SK-N-SH (cell line): Measurements from ENCODE around the gene PRKN. TPM values are rescaled to one million over a fixed set of nuclear protein-coding genes. Genes with fewer than 3 reads are reported as not detected.

ENCODE experiments used
- CTCF ChIA-PET: fragments of 300-600, 350-600 bp; formaldehyde crosslinking; extraction: SDS; loops from one replicate; lab custom pipeline; 2021; lab: Yijun Ruan, JAX
- POLR2A ChIA-PET: fragments of 350-600 bp; sonication (Branson Sonifier 250); formaldehyde crosslinking; extraction: SDS; loops from one replicate; lab custom pipeline; 2020; ENCODE audit warnings: antibody characterized with exemption, inconsistent platforms; lab: Yijun Ruan, JAX
- DNase-seq: peaks from one replicate; pipeline ENCODE4 v3.0.0; 2012
- H2AFZ ChIP-seq: fragments of 200-600 bp; sonication (generic); 2 replicates; pipeline ENCODE4 v1.8.1; 2016; ENCODE audit warnings: antibody characterized with exemption, mild to moderate bottlenecking, low read depth
- H3F3A ChIP-seq: fragments of 200-600 bp; sonication (generic); replicated peaks from 2 replicates; pipeline ENCODE3; 2016; ENCODE audit warnings: antibody characterized with exemption, mild to moderate bottlenecking; ENCODE audit not compliant: insufficient read depth
- H3K27ac ChIP-seq, 2 experiments: fragments of 200-500 bp in 1 of 2; fragments of 200-600 bp in 1 of 2; sonication (Bioruptor generic) in 1 of 2; sonication (generic), shearing (Covaris generic) in 1 of 2; 2 replicates each; pipeline versions ENCODE4 v1.5.1 to v1.6.1; 2014 to 2016; ENCODE audit warnings: low read depth in 2 of 2, inconsistent platforms in 1 of 2, low read length in 1 of 2, mild to moderate bottlenecking in 1 of 2, mixed read lengths in 1 of 2
- H3K27me3 ChIP-seq: fragments of 200-600 bp; sonication (generic), shearing (Covaris generic); 2 replicates; pipeline ENCODE4 v1.6.1; 2016; ENCODE audit warnings: mixed run types; ENCODE audit not compliant: insufficient read depth
- H3K36me3 ChIP-seq, 2 experiments: fragments of 200-500 bp in 1 of 2; fragments of 200-600 bp in 1 of 2; sonication (Bioruptor generic) in 1 of 2; sonication (generic) in 1 of 2; replicated peaks in 1 of 2; 2 replicates each; pipeline versions ENCODE3 to v1.5.1; 2014 to 2016; ENCODE audit warnings: low read length in 1 of 2, mild to moderate bottlenecking in 1 of 2; ENCODE audit not compliant: insufficient read depth in 2 of 2, control insufficient read depth in 1 of 2
- H3K4me1 ChIP-seq, 2 experiments: fragments of 200-500 bp in 1 of 2; fragments of 200-600 bp in 1 of 2; sonication (Bioruptor generic) in 1 of 2; sonication (generic), shearing (Covaris generic) in 1 of 2; 2 replicates each; pipeline versions ENCODE4 v1.5.1 to v1.6.1; 2014 to 2016; ENCODE audit warnings: low read depth in 1 of 2, low read length in 1 of 2, mixed run types in 1 of 2; ENCODE audit not compliant: insufficient read depth in 2 of 2, control insufficient read depth in 1 of 2
- H3K4me2 ChIP-seq: fragments of 200-600 bp; sonication (generic), shearing (Covaris generic); 2 replicates; pipeline ENCODE4 v1.6.1; 2017; ENCODE audit warnings: mixed run types
- H3K4me3 ChIP-seq, 2 experiments: fragments of 200-500 bp in 1 of 2; fragments of 200-600 bp in 1 of 2; sonication (Bioruptor generic) in 1 of 2; sonication (generic), shearing (Covaris generic) in 1 of 2; 2 replicates each; pipeline versions ENCODE4 v1.5.1 to v1.8.1; 2014 to 2016; ENCODE audit warnings: low read depth in 2 of 2, inconsistent platforms in 1 of 2, low read length in 1 of 2, mild to moderate bottlenecking in 1 of 2, mixed read lengths in 1 of 2, moderate library complexity in 1 of 2
- H3K79me2 ChIP-seq: fragments of 200-600 bp; sonication (generic); 2 replicates; pipeline ENCODE4 v1.8.1; 2017; ENCODE audit warnings: mild to moderate bottlenecking; ENCODE audit not compliant: insufficient read depth
- H3K9ac ChIP-seq: fragments of 200-600 bp; sonication (generic); 2 replicates; pipeline ENCODE4 v1.6.1; 2017; ENCODE audit warnings: mixed run types
- H3K9me2 ChIP-seq: fragments of 200-600 bp; sonication (generic); 2 replicates; pipeline ENCODE4 v1.6.1; 2017; ENCODE audit warnings: mixed run types
- H3K9me3 ChIP-seq: fragments of 200-600 bp; sonication (generic); 2 replicates; pipeline ENCODE4 v1.6.1; 2017; ENCODE audit warnings: mixed run types, mild to moderate bottlenecking, moderate library complexity
- H4K20me1 ChIP-seq: fragments of 200-600 bp; sonication (generic); 2 replicates; pipeline ENCODE4 v1.6.1; 2017; ENCODE audit warnings: mild to moderate bottlenecking, mixed run types; ENCODE audit not compliant: insufficient read depth
- CTCF ChIP-seq: fragments of 200-600 bp; sonication (generic); IDR thresholded peaks from 2 replicates; pipeline ENCODE4 v1.6.1; 2017; ENCODE audit warnings: antibody characterized with exemption, mild to moderate bottlenecking, moderate library complexity
- EP300 ChIP-seq, 2 experiments: IDR thresholded peaks; 2 replicates each; pipeline versions ENCODE4 v1.4.0 to v1.6.1; 2012; ENCODE audit warnings: borderline replicate concordance in 1 of 2, low read depth in 1 of 2, low read length in 1 of 2
- MEF2A ChIP-seq: IDR thresholded peaks from 2 replicates; pipeline ENCODE4 v1.4.0; 2012; ENCODE audit warnings: low read depth, borderline replicate concordance
- MXI1 ChIP-seq: IDR thresholded peaks from 2 replicates; pipeline ENCODE4 v1.6.1; 2012; ENCODE audit warnings: mild to moderate bottlenecking, low read depth, low read length, improper control_type of control experiment
- NFIC ChIP-seq: IDR thresholded peaks from 2 replicates; pipeline ENCODE4 v1.4.0; 2012; ENCODE audit warnings: borderline replicate concordance
- PBX3 ChIP-seq: IDR thresholded peaks from 2 replicates; pipeline ENCODE4; 2012
- RAD21 ChIP-seq: IDR thresholded peaks from 2 replicates; pipeline ENCODE4 v1.6.1; 2012; ENCODE audit warnings: mild to moderate bottlenecking, low read length
- SMC3 ChIP-seq: IDR thresholded peaks from 2 replicates; pipeline ENCODE4 v1.6.1; 2012; ENCODE audit warnings: low read depth, low read length, improper control_type of control experiment
- TAF1 ChIP-seq: IDR thresholded peaks from 2 replicates; pipeline ENCODE4 v1.6.1; 2012; ENCODE audit warnings: low read depth, mild to moderate bottlenecking, low read length, moderate library complexity, borderline replicate concordance
- WGBS: methylation state at CpG from one replicate; pipeline ENCODE4 v1.1.6; 2017; ENCODE audit warnings: low lambda C conversion rate; 5-methylcytosine and 5-hydroxymethylcytosine counted together
- polyA plus RNA-seq, 3 experiments: library from polyadenylated mRNA; depleted of rRNA; stranded (reverse); fragments of >200 nt; gene quantifications; 2 replicates each; pipeline ENCODE4 v1.2.3, GENCODE V29; 2012
- TF ChIP-seq, protein P1 (sequence below): fragments of 150-350 bp; IDR thresholded peaks from 2 replicates; pipeline ENCODE4 v1.6.1; 2016; ENCODE audit warnings: mild to moderate bottlenecking, low read depth, low read length

PRKN gene
- polyA plus RNA-seq, 1 of the 3 experiments (the other 2 are of a cell fraction): 0.76 TPM

- CTCF ChIA-PET: interaction anchor here (0.8 to 8.4 kb wide), 23 partner anchors 10 to 641 kb away, joined by 3 to 380 read pairs (median 6); partner anchors contain the start of gene MAP3K4
- Histone ChIP-seq H3K79me2 (no peaks in the 10 kb centered on the region), H3K27me3 (no peaks in the 10 kb centered on the region), H3K9ac (no peak overlapping the region), H3K4me3 (peak overlapping the region; percentile 3 to 46; a peak in 1 of 4 replicates), H3F3A (no peaks in the 10 kb centered on the region), H3K4me2 (peak overlapping the region; percentile 62), H4K20me1 (no peaks in the 10 kb centered on the region), H3K27ac (peak overlapping the region in 1 of 2 experiments; percentile 27; a peak in 1 of 4 replicates), H2AFZ (peak overlapping the region; percentile 61), H3K9me2 (no peaks in the 10 kb centered on the region), H3K9me3 (no peaks in the 10 kb centered on the region), H3K4me1 (peaks cover 0 to 24% of the 10 kb centered on the region in 2 experiments; a peak in 1 of 4 replicates), H3K36me3 (no peaks in the 10 kb centered on the region)
- TF ChIP-seq CTCF (peak; percentile 46), NFIC (peak; percentile 22; the same call in 1 of the 2 replicates), MXI1 (peak; percentile 18; the same call in 1 of the 2 replicates)
- TF ChIP-seq, protein P1, sequence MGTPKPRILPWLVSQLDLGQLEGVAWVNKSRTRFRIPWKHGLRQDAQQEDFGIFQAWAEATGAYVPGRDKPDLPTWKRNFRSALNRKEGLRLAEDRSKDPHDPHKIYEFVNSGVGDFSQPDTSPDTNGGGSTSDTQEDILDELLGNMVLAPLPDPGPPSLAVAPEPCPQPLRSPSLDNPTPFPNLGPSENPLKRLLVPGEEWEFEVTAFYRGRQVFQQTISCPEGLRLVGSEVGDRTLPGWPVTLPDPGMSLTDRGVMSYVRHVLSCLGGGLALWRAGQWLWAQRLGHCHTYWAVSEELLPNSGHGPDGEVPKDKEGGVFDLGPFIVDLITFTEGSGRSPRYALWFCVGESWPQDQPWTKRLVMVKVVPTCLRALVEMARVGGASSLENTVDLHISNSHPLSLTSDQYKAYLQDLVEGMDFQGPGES: no peak
- WGBS: 21% methylated on average over 18 of the region's 32 CpGs
- POLR2A ChIA-PET: no interaction called here
- peak; percentile 78 for DNase-seq
Measured at GRCh38 chr6:161374971-161375873, 1352.3 kb downstream of the PRKN start.

- POLR2A ChIA-PET: no interaction called here
Measured at GRCh38 chr6:161373905-161374451, 1353.6 kb downstream of the PRKN start.

More at GRCh38 chr6:161373905-161374451, 1353.6 kb downstream of the PRKN start:
- Histone ChIP-seq H3K27me3 (no peaks in the 10 kb centered on the region), H3K4me3 (peak overlapping the region in 1 of 2 experiments; percentile 35; a peak in 1 of 4 replicates), H3F3A (no peaks in the 10 kb centered on the region), H3K9me2 (no peaks in the 10 kb centered on the region), H3K4me1 (peaks cover 0 to 13% of the 10 kb centered on the region in 2 experiments; a peak in 1 of 4 replicates), H4K20me1 (no peaks in the 10 kb centered on the region), H3K36me3 (no peaks in the 10 kb centered on the region), H3K27ac (no peak overlapping the region), H3K4me2 (no peak overlapping the region), H3K9me3 (no peaks in the 10 kb centered on the region), H3K9ac (no peak overlapping the region), H2AFZ (no peak overlapping the region), H3K79me2 (no peaks in the 10 kb centered on the region)
- peak; percentile 78 for DNase-seq
- CTCF ChIA-PET: interaction anchor here (0.5 to 8.4 kb wide), 58 partner anchors 9 to 851 kb away, joined by 3 to 380 read pairs (median 4); partner anchors contain the start of gene MAP3K4
- TF ChIP-seq CTCF (peak; percentile 98), RAD21 (peak; percentile 90), TAF1 (no peak), EP300 (IDR thresholded peaks at IDR 0.05; ENCODE audit: borderline replicate concordance in 1 of 2, low read depth in 1 of 2, low read length in 1 of 2) (peak in 1 of 2 experiments; percentile 73; a peak in 2 of 4 replicates), SMC3 (peak; percentile 90), PBX3 (no peak), MEF2A (no peak)
- 23% methylated on average over 15 of the region's 15 CpGs for WGBS
